ENCODE measurements around the gene KRT33B. TPM values are rescaled to one million over a fixed set of nuclear protein-coding genes. Genes with fewer than 3 reads are reported as not detected.

The KRT33B gene
- total RNA-seq, 1 donor from 2014 or later = not detected

Other genes starting within 250 kb of the KRT33B start
- not detected for gene KRTAP4-12, start 245.6 kb downstream of the KRT33B start, total RNA-seq
- gene KRTAP4-6, start 229.3 kb downstream of the KRT33B start, total RNA-seq = not detected
- gene KRTAP4-5, start 220.0 kb downstream of the KRT33B start, total RNA-seq = not detected
- not detected for gene KRTAP4-4, start 209.1 kb downstream of the KRT33B start, total RNA-seq
- not detected for gene KRTAP4-3, start 201.6 kb downstream of the KRT33B start, total RNA-seq
- not detected for gene KRTAP4-2, start 191.6 kb downstream of the KRT33B start, total RNA-seq
- gene KRTAP4-1, start 184.9 kb downstream of the KRT33B start, total RNA-seq = not detected
- gene KRTAP9-1, start 179.9 kb downstream of the KRT33B start, total RNA-seq = not detected
- not detected for gene KRTAP9-2, start 143.2 kb downstream of the KRT33B start, total RNA-seq
- gene KRTAP9-3, start 137.4 kb downstream of the KRT33B start, total RNA-seq = not detected
- gene KRTAP9-8, start 131.8 kb downstream of the KRT33B start, total RNA-seq = not detected
- not detected for gene KRTAP9-4, start 120.1 kb downstream of the KRT33B start, total RNA-seq
- gene KRTAP9-9, start 114.4 kb downstream of the KRT33B start, total RNA-seq = not detected
- gene KRTAP9-6, start 104.4 kb downstream of the KRT33B start, total RNA-seq = not detected
- gene KRTAP9-7, start 94.1 kb downstream of the KRT33B start, total RNA-seq = not detected
- gene KRTAP29-1, start 67.0 kb downstream of the KRT33B start, total RNA-seq = not detected
- gene KRTAP16-1, start 60.5 kb downstream of the KRT33B start, total RNA-seq = not detected
- gene KRTAP17-1, start 54.1 kb downstream of the KRT33B start, total RNA-seq = not detected
- not detected for gene KRT33A, start 19.0 kb downstream of the KRT33B start, total RNA-seq
- not detected for gene KRT34, start 12.5 kb upstream of the KRT33B start, total RNA-seq
- gene KRT31, start 27.8 kb upstream of the KRT33B start, total RNA-seq = not detected
- not detected for gene KRT37, start 54.8 kb upstream of the KRT33B start, total RNA-seq
- gene KRT38, start 71.2 kb upstream of the KRT33B start, total RNA-seq = not detected
- gene KRT32, start 97.6 kb upstream of the KRT33B start, total RNA-seq = not detected
- not detected for gene KRT35, start 111.3 kb upstream of the KRT33B start, total RNA-seq
- not detected for gene KRT36, start 120.1 kb upstream of the KRT33B start, total RNA-seq
- not detected for gene KRT13, start 135.8 kb upstream of the KRT33B start, total RNA-seq
- 0.32 TPM for gene KRT15, start 149.1 kb upstream of the KRT33B start, total RNA-seq
- 6.8 TPM for gene KRT19, start 158.5 kb upstream of the KRT33B start, total RNA-seq
- not detected for gene KRT9, start 202.2 kb upstream of the KRT33B start, total RNA-seq
- not detected for gene KRT14, start 217.1 kb upstream of the KRT33B start, total RNA-seq
- gene KRT16, start 243.0 kb upstream of the KRT33B start, total RNA-seq = not detected

Data from left ventricle myocardium superior (tissue), 1 donor.